WTC11 (cell line): ENCODE data around the gene RYR1. TPM values are rescaled to one million over a fixed set of nuclear protein-coding genes. Genes with fewer than 3 reads are reported as not detected.

ENCODE experiments used
- ATAC-seq: fragments of 200-7000 bp; cut with Tn5 transposase; 2 replicates; pipeline ENCODE4 v1.10.0; 2021; ENCODE audit warnings: mild to moderate bottlenecking, moderate library complexity
- CTCF ChIA-PET: fragments of 300-600 bp; sonication (Branson Sonifier 250); formaldehyde crosslinking; loops from one replicate; lab custom pipeline; 2021; ENCODE audit warnings: antibody characterized with exemption; lab: Charles Lee
- POLR2A ChIA-PET: fragments of 350-600 bp; sonication (Branson Sonifier 250); formaldehyde crosslinking; loops from one replicate; lab custom pipeline; 2021; ENCODE audit warnings: antibody characterized with exemption; lab: Charles Lee
- DNase-seq: peaks from one replicate; pipeline ENCODE4 v3.0.0; 2021; ENCODE audit warnings: low spot score
- H3K27ac Mint-ChIP-seq: 2 replicates; pipeline ENCODE4 v1.8.0; 2021; ENCODE audit warnings: mixed read lengths
- H3K27me3 Mint-ChIP-seq: 2 replicates; pipeline ENCODE4 v1.8.0; 2021; ENCODE audit warnings: low read depth, mild to moderate bottlenecking, moderate library complexity, mixed read lengths
- H3K36me3 Mint-ChIP-seq: 2 replicates; pipeline ENCODE4 v1.8.0; 2021; ENCODE audit warnings: mixed read lengths
- H3K4me1 Mint-ChIP-seq: 2 replicates; pipeline ENCODE4 v1.8.0; 2022; ENCODE audit warnings: mixed read lengths
- H3K4me3 Mint-ChIP-seq: 2 replicates; pipeline ENCODE4 v1.8.0; 2021; ENCODE audit warnings: mild to moderate bottlenecking, moderate library complexity, mixed read lengths
- H3K9me3 Mint-ChIP-seq: 2 replicates; pipeline ENCODE4 v1.8.0; 2021; ENCODE audit warnings: mixed read lengths
- EMX1 ChIP-seq: fragments of 250-450 bp; sonication (Bioruptor Pico); IDR thresholded peaks from 2 replicates; pipeline ENCODE4 v1.8.0; 2021; ENCODE audit warnings: mild to moderate bottlenecking
- ERG ChIP-seq: fragments of 250-450 bp; sonication (Bioruptor Pico); IDR thresholded peaks from 2 replicates; pipeline ENCODE4 v1.8.0; 2021; ENCODE audit warnings: mild to moderate bottlenecking
- FOXJ3 ChIP-seq: sonication (generic); formaldehyde crosslinking; IDR thresholded peaks from 2 replicates; pipeline ENCODE4 v1.9.0; 2021; ENCODE audit warnings: missing genetic modification reagents, mild to moderate bottlenecking, borderline replicate concordance
- IRF1 ChIP-seq: sonication (generic); formaldehyde crosslinking; IDR thresholded peaks from 2 replicates; pipeline ENCODE4 v1.8.0; 2023; ENCODE audit warnings: missing genetic modification reagents
- JAZF1 ChIP-seq: fragments of 250-450 bp; sonication (Bioruptor Pico); IDR thresholded peaks from 2 replicates; pipeline ENCODE4 v1.9.0; 2021; ENCODE audit warnings: moderate library complexity, mild to moderate bottlenecking, inconsistent platforms
- KAT7 ChIP-seq: sonication (generic); formaldehyde crosslinking; IDR thresholded peaks from 2 replicates; pipeline ENCODE4 v1.8.1; 2023; ENCODE audit warnings: missing genetic modification reagents, mild to moderate bottlenecking, borderline replicate concordance
- MXD4 ChIP-seq: fragments of 250-450 bp; sonication (Bioruptor Pico); IDR thresholded peaks from 2 replicates; pipeline ENCODE4 v1.8.0; 2021; ENCODE audit warnings: mild to moderate bottlenecking, moderate library complexity, borderline replicate concordance
- MYBL2 ChIP-seq: sonication (generic); formaldehyde crosslinking; IDR thresholded peaks from 2 replicates; pipeline ENCODE4 v1.8.1; 2023; ENCODE audit warnings: mild to moderate bottlenecking, moderate library complexity, missing genetic modification reagents
- NFE2L1 ChIP-seq: sonication (generic); formaldehyde crosslinking; IDR thresholded peaks from 2 replicates; pipeline ENCODE4 v1.8.1; 2023; ENCODE audit warnings: missing genetic modification reagents
- PRRX2 ChIP-seq: fragments of 250-450 bp; sonication (Bioruptor Pico); IDR thresholded peaks from 2 replicates; pipeline ENCODE4 v1.8.0; 2021; ENCODE audit warnings: mild to moderate bottlenecking
- STAT6 ChIP-seq: sonication (generic); formaldehyde crosslinking; conservative IDR thresholded peaks from 2 replicates; pipeline ENCODE4 v1.8.1; 2023; ENCODE audit warnings: mild to moderate bottlenecking, low read depth, missing genetic modification reagents, moderate library complexity
- ZMAT4 ChIP-seq: fragments of 250-450 bp; sonication (Bioruptor Pico); IDR thresholded peaks from 2 replicates; pipeline ENCODE4 v1.9.0; 2021; ENCODE audit warnings: mild to moderate bottlenecking
- ZNF121 ChIP-seq: sonication (generic); formaldehyde crosslinking; IDR thresholded peaks from 2 replicates; pipeline ENCODE4 v1.8.0; 2023; ENCODE audit warnings: missing genetic modification reagents
- ZNF138 ChIP-seq: sonication (generic); formaldehyde crosslinking; conservative IDR thresholded peaks from 2 replicates; pipeline ENCODE4 v1.8.1; 2022; ENCODE audit warnings: mild to moderate bottlenecking, moderate library complexity, missing genetic modification reagents
- ZNF281 ChIP-seq: sonication (generic); formaldehyde crosslinking; IDR thresholded peaks from 2 replicates; pipeline ENCODE4 v1.8.0; 2023; ENCODE audit warnings: mild to moderate bottlenecking, missing genetic modification reagents
- ZNF416 ChIP-seq: fragments of 250-450 bp; sonication (Bioruptor Pico); IDR thresholded peaks from 2 replicates; pipeline ENCODE4 v1.9.0; 2021; ENCODE audit warnings: mild to moderate bottlenecking, inconsistent platforms
- ZNF423 ChIP-seq: fragments of 250-450 bp; sonication (Bioruptor Pico); IDR thresholded peaks from 2 replicates; pipeline ENCODE4 v2.1.2; 2022; ENCODE audit warnings: mild to moderate bottlenecking, moderate library complexity
- ZNF425 ChIP-seq: fragments of 250-450 bp; sonication (Bioruptor Pico); conservative IDR thresholded peaks from 2 replicates; pipeline ENCODE4 v1.9.0; 2021; ENCODE audit warnings: mild to moderate bottlenecking
- total RNA-seq: library from RNA; stranded (reverse); gene quantifications from 3 replicates; pipeline ENCODE4 v1.2.3, GENCODE V29; 2021

RYR1 gene
- total RNA-seq, 1 experiment from 2014 or later, result 24.2 TPM

- no peaks in the 10 kb centered on the region for H3K27me3 Mint-ChIP-seq
- ChIA-PET CTCF (interaction anchor here (1.0 kb wide), 1 partner anchor 61 kb away, joined by 3 read pairs; the partner anchor contains the start of gene FAM98C), POLR2A (no interaction called here)
- ATAC-seq (peak; percentile 47), DNase-seq (no peak)
- 0 out of 2 replicates have a peak, but pooled peaks cover 3% of the 10 kb centered on the region for H3K9me3 Mint-ChIP-seq
- H3K27ac Mint-ChIP-seq, result peak overlapping the region; percentile 71
- H3K36me3 Mint-ChIP-seq, result peaks cover 37% of the 10 kb centered on the region
- no peak overlapping the region for H3K4me3 Mint-ChIP-seq
- TF ChIP-seq ZNF281 (CRISPR knock-in tag), result no peak
- TF ChIP-seq STAT6 (CRISPR knock-in tag), result no peak
- TF ChIP-seq ZNF121 (CRISPR knock-in tag), result no peak
- TF ChIP-seq FOXJ3 (CRISPR knock-in tag), result no peak
- no peak for TF ChIP-seq ZNF425 (CRISPR knock-in tag)
- TF ChIP-seq MXD4, result no peak
- H3K4me1 Mint-ChIP-seq, result no peaks in the 10 kb centered on the region
Observed at GRCh38 chr19:38464421-38465082, 31.1 kb downstream of the RYR1 start.

- Mint-ChIP-seq H3K9me3 (0 out of 2 replicates have a peak, but pooled peaks cover 3% of the 10 kb centered on the region), H3K27ac (no peak overlapping the region), H3K36me3 (peaks cover 37% of the 10 kb centered on the region), H3K27me3 (no peaks in the 10 kb centered on the region), H3K4me3 (no peak overlapping the region), H3K4me1 (peaks cover 4% of the 10 kb centered on the region; the same call in 1 of the 2 replicates)
- ChIA-PET POLR2A (no interaction called here), CTCF (interaction anchor here (1.3 kb wide), 1 partner anchor 63 kb away, joined by 5 read pairs; the partner anchor contains the start of gene FAM98C)
- no peak for ATAC-seq
- no peak for DNase-seq
- TF ChIP-seq ZNF138 (CRISPR knock-in tag), result no peak
- TF ChIP-seq IRF1 (CRISPR knock-in tag), result no peak
- TF ChIP-seq ZNF425 (CRISPR knock-in tag), result no peak
- TF ChIP-seq MYBL2, result no peak
- TF ChIP-seq EMX1 (CRISPR knock-in tag), result no peak
- TF ChIP-seq ZNF423 (CRISPR knock-in tag), result no peak
- no peak for TF ChIP-seq ZMAT4 (CRISPR knock-in tag)
- no peak for TF ChIP-seq NFE2L1
- TF ChIP-seq PRRX2 (CRISPR knock-in tag), result no peak
- no peak for TF ChIP-seq ZNF281 (CRISPR knock-in tag)
- no peak for TF ChIP-seq JAZF1 (CRISPR knock-in tag)
- TF ChIP-seq ERG (CRISPR knock-in tag), result no peak
- TF ChIP-seq ZNF416, result no peak
- TF ChIP-seq KAT7 (CRISPR knock-in tag), result no peak
Observed at GRCh38 chr19:38466050-38466449, 32.6 kb downstream of the RYR1 start.
